ENCODE results near the gene ELMO1. TPM values are rescaled to one million over a fixed set of nuclear protein-coding genes. Genes with fewer than 3 reads are reported as not detected.

The ELMO1 gene
- total and polyA plus RNA-seq, 8 donors: 3.0 to 20.6 (median 6.6) TPM

DNA sequence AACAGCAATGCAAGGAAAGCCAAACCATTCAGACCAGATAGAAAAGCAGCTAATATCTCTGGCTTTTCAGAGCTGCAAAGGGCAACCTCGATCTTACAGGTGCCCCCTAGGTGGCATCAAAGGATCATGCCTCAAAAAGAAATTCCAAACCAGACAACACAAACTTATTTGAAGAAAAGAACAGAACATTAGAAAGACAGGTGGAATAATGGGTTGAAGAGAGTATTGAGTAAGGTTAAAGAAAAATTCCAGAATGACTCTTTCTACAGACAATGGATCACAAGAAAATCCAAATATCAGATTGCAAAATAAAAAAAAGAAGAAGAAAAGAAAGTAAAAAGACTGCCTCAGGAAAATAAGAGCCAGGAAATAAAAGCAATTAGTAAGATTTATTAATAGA is 213.7 kb downstream of the ELMO1 start:
- FAIRE-seq: no peak

DNA sequence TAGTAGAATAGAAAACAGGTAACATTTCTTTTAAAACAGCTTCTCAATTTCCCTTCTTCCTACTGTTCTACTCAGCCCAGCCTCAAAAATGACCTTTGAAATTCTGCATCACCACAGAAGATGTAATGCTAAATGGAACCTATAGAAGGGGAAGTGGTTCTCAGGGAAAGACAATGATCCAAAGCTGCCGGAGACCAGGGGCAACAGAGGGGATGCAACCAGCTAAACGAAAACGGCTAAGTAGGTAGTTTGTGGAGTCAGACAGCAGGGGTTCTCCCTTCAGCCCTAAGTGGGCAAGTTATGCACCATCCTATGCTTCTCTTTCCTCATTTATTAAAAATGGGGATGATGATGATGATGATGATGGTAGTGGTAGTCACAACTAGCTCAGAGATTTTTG is 214.3 kb downstream of the ELMO1 start:
- H3K4me3 ChIP-seq: no peak overlapping the region
- TF ChIP-seq, protein P1, sequence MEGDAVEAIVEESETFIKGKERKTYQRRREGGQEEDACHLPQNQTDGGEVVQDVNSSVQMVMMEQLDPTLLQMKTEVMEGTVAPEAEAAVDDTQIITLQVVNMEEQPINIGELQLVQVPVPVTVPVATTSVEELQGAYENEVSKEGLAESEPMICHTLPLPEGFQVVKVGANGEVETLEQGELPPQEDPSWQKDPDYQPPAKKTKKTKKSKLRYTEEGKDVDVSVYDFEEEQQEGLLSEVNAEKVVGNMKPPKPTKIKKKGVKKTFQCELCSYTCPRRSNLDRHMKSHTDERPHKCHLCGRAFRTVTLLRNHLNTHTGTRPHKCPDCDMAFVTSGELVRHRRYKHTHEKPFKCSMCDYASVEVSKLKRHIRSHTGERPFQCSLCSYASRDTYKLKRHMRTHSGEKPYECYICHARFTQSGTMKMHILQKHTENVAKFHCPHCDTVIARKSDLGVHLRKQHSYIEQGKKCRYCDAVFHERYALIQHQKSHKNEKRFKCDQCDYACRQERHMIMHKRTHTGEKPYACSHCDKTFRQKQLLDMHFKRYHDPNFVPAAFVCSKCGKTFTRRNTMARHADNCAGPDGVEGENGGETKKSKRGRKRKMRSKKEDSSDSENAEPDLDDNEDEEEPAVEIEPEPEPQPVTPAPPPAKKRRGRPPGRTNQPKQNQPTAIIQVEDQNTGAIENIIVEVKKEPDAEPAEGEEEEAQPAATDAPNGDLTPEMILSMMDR (IDR thresholded peaks at IDR 0.05): no peak
- no peaks in the 10 kb centered on the region for H3K4me1 ChIP-seq
- no peak for ATAC-seq
- H3K27me3 ChIP-seq: no peaks in the 10 kb centered on the region
- H3K27ac ChIP-seq: no peak overlapping the region
- H3K9me3 ChIP-seq: no peaks in the 10 kb centered on the region
- H3K36me3 ChIP-seq: no peaks in the 10 kb centered on the region
- DNase-seq: no peak
- 23 to 37% methylated on average over 3 of the region's 3 CpGs for WGBS, 2 donors
- FAIRE-seq: no peak
- intact Hi-C loops (cut with DNase I): loop anchor here in 1 of 3 donors (10.0 kb wide), 1 partner anchor 600 kb away; no protein-coding TSS in a partner anchor

More for the DNA sequence above, 213.7 kb downstream of the ELMO1 start:
- Histone ChIP-seq H3K9me3 (no peaks in the 10 kb centered on the region), H3K27me3 (no peaks in the 10 kb centered on the region), H3K27ac (no peak overlapping the region), H3K36me3 (no peaks in the 10 kb centered on the region), H3K4me1 (no peaks in the 10 kb centered on the region), H3K4me3 (no peak overlapping the region)
- ATAC-seq (peak in 3 of 4 donors; percentile 38 to 65 (median 51)), DNase-seq (no peak)
- 3 to 6% methylated on average over 1 of the region's 1 CpG for WGBS, 2 donors
- TF ChIP-seq, protein P1 (IDR thresholded peaks at IDR 0.05): peak in 3 of 4 donors; percentile 10 to 38 (median 31)
- intact Hi-C loops (cut with DNase I): loop anchor here in 1 of 3 donors (10.0 kb wide), 1 partner anchor 600 kb away; no protein-coding TSS in a partner anchor

DNA sequence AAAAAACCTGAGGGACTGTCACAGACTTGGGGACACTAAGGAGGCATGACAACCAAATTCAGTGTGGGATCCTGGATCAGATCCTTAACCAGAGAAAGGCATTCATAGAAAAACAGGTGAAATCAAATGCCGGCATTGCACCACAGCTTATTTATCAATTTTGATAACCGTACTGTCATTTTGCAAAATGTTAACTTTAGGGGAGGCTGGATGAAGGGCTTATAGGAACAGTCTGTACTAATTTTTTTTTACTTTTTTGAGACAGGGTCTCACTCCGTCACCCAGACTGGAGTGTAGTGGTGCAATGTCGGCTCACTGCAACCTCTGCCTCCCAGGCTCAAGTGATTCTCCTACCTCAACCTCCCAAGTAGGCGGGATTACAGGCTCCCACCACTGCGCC is 217.1 kb downstream of the ELMO1 start:
- DNase-seq (no peak), FAIRE-seq (no peak), ATAC-seq (no peak)
- Histone ChIP-seq H3K27ac (no peak overlapping the region), H3K27me3 (no peaks in the 10 kb centered on the region), H3K4me1 (no peaks in the 10 kb centered on the region), H3K4me3 (no peak overlapping the region), H3K36me3 (no peaks in the 10 kb centered on the region), H3K9me3 (no peaks in the 10 kb centered on the region)
- 87 to 90% methylated on average over 6 of the region's 6 CpGs for WGBS, 2 donors
- TF ChIP-seq, protein P1 (IDR thresholded peaks at IDR 0.05): no peak
- intact Hi-C loops (cut with DNase I): loop anchor here in 1 of 3 donors (10.0 kb wide), 1 partner anchor 603 kb away; no protein-coding TSS in a partner anchor

DNA sequence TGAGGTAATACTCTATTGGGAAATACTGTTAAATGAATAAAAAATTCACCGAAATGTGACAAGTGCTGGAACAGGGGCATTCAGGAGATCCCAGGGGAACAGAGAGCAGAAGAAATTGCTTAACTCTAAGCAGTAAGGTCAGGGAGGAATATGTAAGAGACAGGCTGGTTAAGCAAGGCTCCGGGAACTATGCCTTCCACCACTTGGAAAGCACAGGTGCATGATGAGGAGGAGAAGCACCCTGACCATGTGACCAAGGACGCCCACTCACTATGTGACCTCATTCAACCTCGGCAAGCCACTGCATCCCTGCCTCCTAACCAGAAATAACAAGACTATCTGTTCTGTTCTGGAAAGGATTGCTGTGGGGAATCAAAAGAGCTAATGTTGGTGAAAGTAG is 218.4 kb downstream of the ELMO1 start:
- Histone ChIP-seq H3K27me3 (no peaks in the 10 kb centered on the region), H3K4me3 (no peak overlapping the region), H3K36me3 (no peaks in the 10 kb centered on the region), H3K4me1 (no peaks in the 10 kb centered on the region), H3K9me3 (no peaks in the 10 kb centered on the region), H3K27ac (no peak overlapping the region)
- no peak for FAIRE-seq
- TF ChIP-seq, protein P1 (IDR thresholded peaks at IDR 0.05): no peak
- intact Hi-C loops (cut with DNase I): loop anchor here in 1 of 3 donors (10.0 kb wide), 1 partner anchor 605 kb away; no protein-coding TSS in a partner anchor
- ATAC-seq: peak in 2 of 4 donors; percentile 28 to 56
- WGBS, 2 donors: 50 to 59% methylated on average over 4 of the region's 4 CpGs
- no peak for DNase-seq

DNA sequence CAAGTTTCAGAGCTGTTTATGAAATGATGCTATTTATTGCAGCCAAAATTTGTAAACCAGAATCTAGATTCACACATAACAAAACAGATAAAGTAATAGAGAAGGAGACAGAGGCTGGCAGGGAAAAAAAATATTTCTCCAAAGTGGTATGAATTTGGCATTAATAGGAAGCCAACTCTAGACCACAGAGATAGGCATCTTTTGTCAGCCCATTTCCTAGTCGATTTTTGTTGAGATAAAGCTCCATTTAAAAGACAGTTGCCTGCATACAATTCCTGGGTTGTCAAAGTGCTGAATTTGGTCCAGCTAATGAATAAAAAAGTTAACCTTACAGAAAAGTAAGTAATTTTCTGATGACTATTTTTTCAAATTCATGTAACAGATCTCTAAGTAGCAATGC is 219.3 kb downstream of the ELMO1 start:
- Histone ChIP-seq H3K9me3 (no peaks in the 10 kb centered on the region), H3K27ac (no peak overlapping the region), H3K4me3 (no peak overlapping the region), H3K36me3 (no peaks in the 10 kb centered on the region), H3K27me3 (no peaks in the 10 kb centered on the region), H3K4me1 (no peaks in the 10 kb centered on the region)
- intact Hi-C loops (cut with DNase I): no loop called here
- whole genome bisulfite sequencing, 2 donors: 22 to 42% methylated on average over 1 of the region's 1 CpG
- FAIRE-seq (no peak), DNase-seq (no peak), ATAC-seq (no peak)
- TF ChIP-seq, protein P1 (IDR thresholded peaks at IDR 0.05): no peak

Data from pancreas (tissue), 10 donors.